Chondrocyte (in vitro differentiated cells): ENCODE data around the gene PDE4D. TPM values are rescaled to one million over a fixed set of nuclear protein-coding genes. Genes with fewer than 3 reads are reported as not detected.

Experiments
- DNase-seq: peaks from one replicate; pipeline ENCODE4 v3.0.0; 2021; ENCODE audit warnings: mixed read lengths, low spot score
- H3K27ac Mint-ChIP-seq: one replicate; pipeline ENCODE4 v1.8.0; 2021; ENCODE audit warnings: mild to moderate bottlenecking, moderate library complexity, mixed read lengths; ENCODE audit not compliant: unreplicated experiment
- H3K27me3 Mint-ChIP-seq: 2 replicates; pipeline ENCODE4 v1.8.0; 2021; ENCODE audit warnings: low read depth, mixed read lengths
- H3K36me3 Mint-ChIP-seq: 2 replicates; pipeline ENCODE4 v1.8.0; 2021; ENCODE audit warnings: low read depth, mixed read lengths
- H3K4me1 Mint-ChIP-seq: 2 replicates; pipeline ENCODE4 v1.8.0; 2021; ENCODE audit warnings: low read depth, mild to moderate bottlenecking, mixed read lengths
- H3K4me3 Mint-ChIP-seq: one replicate; pipeline ENCODE4 v1.8.0; 2021; ENCODE audit warnings: mild to moderate bottlenecking, moderate library complexity, mixed read lengths; ENCODE audit not compliant: unreplicated experiment
- H3K9me3 Mint-ChIP-seq: 2 replicates; pipeline ENCODE4 v1.8.0; 2021; ENCODE audit warnings: low read depth, mixed read lengths
- total RNA-seq: library from RNA; stranded (reverse); gene quantifications from 3 replicates; pipeline ENCODE4 v1.2.1, GENCODE V29; 2021
- TF ChIP-seq, protein P1 (sequence below): fragments of 200-600 bp; sonication (generic); IDR thresholded peaks from 2 replicates; pipeline ENCODE4 v1.5.0; 2021; ENCODE audit warnings: antibody characterized with exemption, mild to moderate bottlenecking, moderate library complexity

The PDE4D gene
- total RNA-seq, 1 donor from 2014 or later = 21.1 TPM

- DNase-seq = no peak
- Mint-ChIP-seq H3K36me3 (no peaks in the 10 kb centered on the region), H3K4me1 (peaks cover 59% of the 10 kb centered on the region), H3K9me3 (no peaks in the 10 kb centered on the region), H3K27me3 (no peaks in the 10 kb centered on the region), H3K4me3 (peak overlapping the region; percentile 91), H3K27ac (peak overlapping the region; percentile 84)
- TF ChIP-seq, protein P1, sequence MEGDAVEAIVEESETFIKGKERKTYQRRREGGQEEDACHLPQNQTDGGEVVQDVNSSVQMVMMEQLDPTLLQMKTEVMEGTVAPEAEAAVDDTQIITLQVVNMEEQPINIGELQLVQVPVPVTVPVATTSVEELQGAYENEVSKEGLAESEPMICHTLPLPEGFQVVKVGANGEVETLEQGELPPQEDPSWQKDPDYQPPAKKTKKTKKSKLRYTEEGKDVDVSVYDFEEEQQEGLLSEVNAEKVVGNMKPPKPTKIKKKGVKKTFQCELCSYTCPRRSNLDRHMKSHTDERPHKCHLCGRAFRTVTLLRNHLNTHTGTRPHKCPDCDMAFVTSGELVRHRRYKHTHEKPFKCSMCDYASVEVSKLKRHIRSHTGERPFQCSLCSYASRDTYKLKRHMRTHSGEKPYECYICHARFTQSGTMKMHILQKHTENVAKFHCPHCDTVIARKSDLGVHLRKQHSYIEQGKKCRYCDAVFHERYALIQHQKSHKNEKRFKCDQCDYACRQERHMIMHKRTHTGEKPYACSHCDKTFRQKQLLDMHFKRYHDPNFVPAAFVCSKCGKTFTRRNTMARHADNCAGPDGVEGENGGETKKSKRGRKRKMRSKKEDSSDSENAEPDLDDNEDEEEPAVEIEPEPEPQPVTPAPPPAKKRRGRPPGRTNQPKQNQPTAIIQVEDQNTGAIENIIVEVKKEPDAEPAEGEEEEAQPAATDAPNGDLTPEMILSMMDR = no peak
These were observed 855.4 kb downstream of the PDE4D start for GRCh38 chr5:59037941-59038797.

DNA sequence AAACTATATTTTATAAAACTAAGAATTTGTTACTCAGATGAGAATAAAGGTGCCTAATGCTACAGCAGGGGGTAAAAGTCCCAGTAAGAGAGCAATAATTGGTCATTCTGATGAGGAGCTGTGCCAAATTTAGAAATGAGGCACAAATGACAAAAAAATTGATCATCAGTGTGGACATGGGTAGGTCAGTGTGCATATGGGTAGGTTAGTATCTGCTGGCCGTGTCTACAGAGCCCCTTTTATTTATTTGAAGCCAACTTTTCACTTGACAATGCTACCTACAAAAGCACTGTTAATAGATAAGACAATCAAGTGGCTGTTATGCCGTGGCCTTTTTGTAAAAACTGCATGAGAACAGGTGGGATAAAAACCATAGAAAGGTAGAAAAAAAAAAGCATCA is 856.1 kb downstream of the PDE4D start:
- Mint-ChIP-seq H3K4me1 (peaks cover 57% of the 10 kb centered on the region), H3K36me3 (no peaks in the 10 kb centered on the region), H3K27ac (peak overlapping the region; percentile 96), H3K4me3 (peak overlapping the region; percentile 91), H3K9me3 (no peaks in the 10 kb centered on the region), H3K27me3 (no peaks in the 10 kb centered on the region)
- DNase-seq = no peak
- TF ChIP-seq, protein P1 = no peak

DNA sequence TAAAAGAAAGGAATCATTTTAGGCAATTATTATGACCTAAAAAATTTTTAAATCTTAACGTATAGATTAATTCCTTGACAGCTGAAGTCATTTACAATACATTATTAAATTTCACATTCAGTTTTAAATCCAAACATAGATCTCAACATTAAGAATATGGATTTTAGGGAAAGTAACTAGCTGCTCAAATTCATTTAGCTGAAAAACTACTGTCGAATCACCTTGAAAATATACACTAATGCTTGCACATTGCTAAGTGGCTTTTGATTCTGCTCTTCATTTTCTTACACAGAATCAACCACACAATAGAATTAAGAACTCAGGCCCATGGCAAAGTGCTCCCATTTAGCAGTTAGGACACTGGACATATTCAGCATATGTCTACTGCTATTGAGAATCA is 856.5 kb downstream of the PDE4D start:
- no peak for DNase-seq
- Mint-ChIP-seq H3K27ac (peak overlapping the region; percentile 96), H3K4me3 (peak overlapping the region; percentile 91), H3K27me3 (no peaks in the 10 kb centered on the region), H3K4me1 (peaks cover 52% of the 10 kb centered on the region), H3K36me3 (no peaks in the 10 kb centered on the region), H3K9me3 (no peaks in the 10 kb centered on the region)
- TF ChIP-seq, protein P1 = no peak

DNA sequence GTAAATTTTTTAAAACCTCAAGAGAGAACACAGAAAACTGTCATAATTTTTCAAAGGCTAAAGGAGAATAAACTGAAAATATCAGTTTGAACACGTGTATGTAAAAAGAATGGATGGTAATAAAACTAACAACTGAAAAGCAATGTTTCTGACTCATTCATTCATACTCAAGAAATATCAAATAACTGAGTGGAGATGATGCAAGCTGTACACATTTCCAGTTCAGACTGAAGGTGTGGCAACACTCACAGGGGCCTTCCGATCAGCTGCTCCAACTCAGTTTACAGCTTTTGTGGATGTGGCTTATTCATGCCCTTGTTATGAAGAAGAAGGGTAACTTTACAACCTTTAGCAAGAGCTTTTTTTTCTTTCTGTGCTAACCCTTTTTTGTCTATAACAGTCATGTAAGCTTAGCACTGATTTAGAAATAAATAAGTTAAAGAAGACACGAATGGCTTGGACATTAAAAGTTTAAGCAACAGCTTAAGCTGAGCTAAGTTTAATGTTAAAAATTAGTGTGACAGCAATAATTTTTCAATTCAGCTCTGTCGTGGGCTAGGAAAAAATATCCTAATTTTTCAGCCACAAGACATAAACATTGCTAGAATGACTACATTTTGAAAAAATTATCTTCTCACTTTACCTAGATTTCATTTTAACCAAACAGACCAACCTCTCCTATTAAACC is 857.1 kb downstream of the PDE4D start:
- peaks cover 1% of the 10 kb centered on the region for H3K36me3 Mint-ChIP-seq
- peak overlapping the region; percentile 91 for H3K4me3 Mint-ChIP-seq
- H3K4me1 Mint-ChIP-seq = peaks cover 51% of the 10 kb centered on the region
- H3K27ac Mint-ChIP-seq = peak overlapping the region; percentile 96
- H3K9me3 Mint-ChIP-seq = no peaks in the 10 kb centered on the region
- no peaks in the 10 kb centered on the region for H3K27me3 Mint-ChIP-seq
- TF ChIP-seq, protein P1 = no peak
- no peak for DNase-seq

DNA sequence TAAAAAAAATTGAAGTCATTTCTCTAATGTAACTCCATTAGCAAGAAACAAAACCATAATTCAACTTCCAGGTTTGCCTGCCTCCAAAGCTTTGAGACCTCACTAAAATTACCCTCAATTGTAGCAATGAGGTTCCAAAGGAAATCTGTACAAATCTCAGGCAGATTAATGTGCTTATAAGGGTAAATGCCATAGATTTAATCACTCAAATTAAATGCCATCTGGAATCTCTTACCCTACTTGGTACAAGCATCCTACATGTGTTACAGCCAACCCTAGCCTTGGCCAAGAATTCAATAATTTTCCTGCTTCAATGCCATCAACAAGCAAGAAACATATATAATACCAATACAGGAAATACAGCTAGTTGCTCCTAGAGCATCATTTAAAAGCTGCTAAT is 857.8 kb downstream of the PDE4D start:
- H3K9me3 Mint-ChIP-seq = no peaks in the 10 kb centered on the region
- H3K36me3 Mint-ChIP-seq = peaks cover 1% of the 10 kb centered on the region
- peak overlapping the region; percentile 96 for H3K27ac Mint-ChIP-seq
- H3K4me3 Mint-ChIP-seq = no peak overlapping the region
- no peaks in the 10 kb centered on the region for H3K27me3 Mint-ChIP-seq
- DNase-seq = no peak
- peaks cover 51% of the 10 kb centered on the region for H3K4me1 Mint-ChIP-seq
- TF ChIP-seq, protein P1 = no peak
